PFSK-1 (cell line): ENCODE data around the gene XKR3.

Source experiments
- FOXP2 ChIP-seq: optimal IDR thresholded peaks from 2 replicates; pipeline ENCODE3; 2011; ENCODE audit warnings: borderline replicate concordance, control low read depth, inconsistent platforms; ENCODE audit not compliant: insufficient read depth; ENCODE audit errors: extremely low read length, extremely low read depth
- POLR2AphosphoS5 ChIP-seq: IDR thresholded peaks from 2 replicates; pipeline ENCODE4 v1.6.1; 2012; ENCODE audit warnings: low read depth, mild to moderate bottlenecking, control low read depth, low read length, moderate library complexity
- SIN3A ChIP-seq: IDR thresholded peaks from 2 replicates; pipeline ENCODE4 v1.6.1; 2012; ENCODE audit warnings: mild to moderate bottlenecking, low read length, moderate library complexity, borderline replicate concordance; ENCODE audit not compliant: insufficient read depth
- TAF1 ChIP-seq: IDR thresholded peaks from 2 replicates; pipeline ENCODE4 v1.6.1; 2012; ENCODE audit warnings: low read length, control low read depth, borderline replicate concordance; ENCODE audit not compliant: insufficient read depth
- TF ChIP-seq, protein P1 (sequence below), 2 experiments: IDR thresholded peaks; 2 replicates each; pipeline versions ENCODE4 v1.6.1 to v1.8.0; 2011 to 2012; ENCODE audit warnings: low read depth in 2 of 2, low read length in 2 of 2, control low read depth in 1 of 2, inconsistent platforms in 1 of 2, mild to moderate bottlenecking in 1 of 2, moderate library complexity in 1 of 2; ENCODE audit not compliant: insufficient read depth in 1 of 2

XKR3 gene

DNA sequence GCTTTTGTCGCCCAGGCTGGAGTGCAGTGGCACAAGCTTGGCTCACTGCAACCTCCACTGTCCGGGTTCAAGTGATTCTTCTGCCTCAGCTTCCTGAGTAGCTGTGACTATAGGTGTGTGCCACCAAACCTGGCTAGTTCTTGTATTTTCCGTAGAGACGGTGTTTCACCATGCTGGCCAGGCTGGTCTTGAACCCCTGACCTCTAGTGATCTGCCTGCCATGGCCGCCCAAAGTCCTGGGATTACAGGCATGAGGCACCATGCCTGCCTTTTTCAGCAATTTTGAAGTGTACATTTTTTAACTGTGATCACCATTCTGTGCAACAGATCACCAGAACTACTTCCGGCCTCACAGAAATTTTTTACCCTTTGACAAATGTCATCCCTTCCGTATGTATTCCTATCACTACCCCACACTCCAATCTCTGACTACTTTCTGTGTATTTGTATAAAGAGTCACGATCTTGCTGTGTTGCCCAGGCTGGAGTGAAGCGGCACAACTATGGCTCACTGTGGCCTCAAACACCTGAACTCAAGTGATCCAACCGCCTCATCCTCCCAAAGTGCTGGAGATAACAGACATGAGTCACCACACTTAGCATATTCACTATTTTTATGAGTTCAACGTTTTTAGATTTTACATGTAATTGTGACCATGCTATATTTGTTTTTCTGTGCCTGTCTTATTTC, 44.0 kb downstream of the XKR3 start:
- TF ChIP-seq FOXP2: no peak
- TF ChIP-seq, protein P1, sequence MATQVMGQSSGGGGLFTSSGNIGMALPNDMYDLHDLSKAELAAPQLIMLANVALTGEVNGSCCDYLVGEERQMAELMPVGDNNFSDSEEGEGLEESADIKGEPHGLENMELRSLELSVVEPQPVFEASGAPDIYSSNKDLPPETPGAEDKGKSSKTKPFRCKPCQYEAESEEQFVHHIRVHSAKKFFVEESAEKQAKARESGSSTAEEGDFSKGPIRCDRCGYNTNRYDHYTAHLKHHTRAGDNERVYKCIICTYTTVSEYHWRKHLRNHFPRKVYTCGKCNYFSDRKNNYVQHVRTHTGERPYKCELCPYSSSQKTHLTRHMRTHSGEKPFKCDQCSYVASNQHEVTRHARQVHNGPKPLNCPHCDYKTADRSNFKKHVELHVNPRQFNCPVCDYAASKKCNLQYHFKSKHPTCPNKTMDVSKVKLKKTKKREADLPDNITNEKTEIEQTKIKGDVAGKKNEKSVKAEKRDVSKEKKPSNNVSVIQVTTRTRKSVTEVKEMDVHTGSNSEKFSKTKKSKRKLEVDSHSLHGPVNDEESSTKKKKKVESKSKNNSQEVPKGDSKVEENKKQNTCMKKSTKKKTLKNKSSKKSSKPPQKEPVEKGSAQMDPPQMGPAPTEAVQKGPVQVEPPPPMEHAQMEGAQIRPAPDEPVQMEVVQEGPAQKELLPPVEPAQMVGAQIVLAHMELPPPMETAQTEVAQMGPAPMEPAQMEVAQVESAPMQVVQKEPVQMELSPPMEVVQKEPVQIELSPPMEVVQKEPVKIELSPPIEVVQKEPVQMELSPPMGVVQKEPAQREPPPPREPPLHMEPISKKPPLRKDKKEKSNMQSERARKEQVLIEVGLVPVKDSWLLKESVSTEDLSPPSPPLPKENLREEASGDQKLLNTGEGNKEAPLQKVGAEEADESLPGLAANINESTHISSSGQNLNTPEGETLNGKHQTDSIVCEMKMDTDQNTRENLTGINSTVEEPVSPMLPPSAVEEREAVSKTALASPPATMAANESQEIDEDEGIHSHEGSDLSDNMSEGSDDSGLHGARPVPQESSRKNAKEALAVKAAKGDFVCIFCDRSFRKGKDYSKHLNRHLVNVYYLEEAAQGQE (IDR thresholded peaks at IDR 0.05; ENCODE audit: insufficient read depth in 1 of 2, low read depth in 2 of 2, low read length in 2 of 2): no peak
- no peak for TF ChIP-seq TAF1
- no peak for TF ChIP-seq POLR2AphosphoS5
- no peak for TF ChIP-seq SIN3A

DNA sequence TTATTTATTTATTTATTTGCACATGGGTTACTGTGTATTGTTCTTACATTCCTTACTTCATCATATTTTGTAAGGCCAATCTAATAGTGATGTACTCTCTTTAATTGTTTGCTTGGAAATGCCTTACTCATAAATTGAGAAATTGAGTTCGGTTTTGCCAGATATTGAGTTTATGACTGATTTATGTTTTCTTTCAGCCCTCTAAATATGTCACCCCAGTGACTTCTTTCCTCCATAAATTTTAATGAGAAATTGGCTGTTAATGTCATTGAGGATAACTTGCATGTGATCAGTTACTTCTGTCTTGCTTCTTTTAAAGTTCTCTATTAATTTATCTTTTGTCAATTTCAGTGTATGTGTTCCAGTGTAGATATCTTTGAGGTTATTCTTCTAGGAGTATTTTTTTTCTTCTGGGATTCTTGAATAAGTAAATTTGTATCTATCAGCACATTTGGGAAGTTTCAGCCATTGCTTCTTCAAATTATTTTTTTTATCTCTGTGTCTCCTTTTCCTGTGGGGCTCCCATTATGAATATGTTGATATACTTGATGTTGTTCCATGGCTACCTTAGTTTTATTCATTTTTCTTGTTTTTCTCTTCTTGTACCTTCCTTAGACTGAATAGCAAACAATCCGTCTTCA, 47.8 kb downstream of the XKR3 start:
- TF ChIP-seq, protein P1 (IDR thresholded peaks at IDR 0.05; ENCODE audit: insufficient read depth in 1 of 2, low read depth in 2 of 2, low read length in 2 of 2): no peak
- TF ChIP-seq TAF1 (no peak), FOXP2 (no peak), POLR2AphosphoS5 (no peak), SIN3A (no peak)

DNA sequence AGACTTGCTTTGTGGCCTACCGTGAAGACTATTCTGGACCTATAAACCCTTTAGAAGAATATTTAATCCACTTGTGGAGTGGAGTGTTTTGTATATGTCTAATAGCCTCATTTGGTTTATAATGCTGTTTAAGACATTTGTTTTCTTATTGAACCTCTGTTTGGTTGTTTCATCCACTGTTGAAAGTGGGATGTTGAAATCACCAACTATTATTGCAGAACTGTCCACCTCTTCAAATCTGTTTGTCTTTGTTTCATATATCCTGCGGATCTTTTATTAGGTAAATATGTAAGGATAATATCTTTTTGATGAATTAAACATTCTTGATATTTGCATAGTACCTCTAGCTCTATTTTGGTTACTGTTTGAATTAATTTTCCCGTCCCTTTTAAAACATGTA, 49.1 kb downstream of the XKR3 start:
- TF ChIP-seq TAF1 (no peak), FOXP2 (no peak), POLR2AphosphoS5 (no peak)

DNA sequence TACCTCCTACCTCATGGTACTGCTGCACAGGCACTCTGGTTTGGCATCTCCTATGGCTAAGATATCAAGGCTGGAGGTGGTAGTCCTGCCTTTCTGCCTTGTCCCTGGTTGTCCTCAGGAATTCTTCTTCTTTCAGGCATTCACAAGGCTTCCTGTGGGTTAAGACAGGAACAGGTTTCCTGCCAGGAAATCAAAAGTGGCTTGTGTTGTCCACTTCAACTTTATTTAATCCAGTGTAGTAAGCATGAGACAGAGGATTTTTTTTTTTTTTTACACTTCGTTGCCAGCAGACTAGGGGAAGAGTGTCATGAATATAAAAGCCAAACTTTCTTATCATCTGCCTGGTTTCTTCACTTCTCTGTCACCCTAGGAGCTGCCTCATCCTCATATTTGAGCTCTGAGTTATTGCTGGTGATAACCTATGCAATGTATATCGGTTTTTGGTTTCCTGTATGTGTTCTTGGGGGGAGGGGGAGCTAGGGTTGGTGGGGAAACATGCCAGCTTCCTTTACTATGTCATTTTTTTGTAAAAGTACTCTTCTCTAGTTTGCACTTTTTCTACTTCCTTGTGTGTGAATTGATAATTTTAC, 50.2 kb downstream of the XKR3 start:
- no peak for TF ChIP-seq POLR2AphosphoS5
- TF ChIP-seq SIN3A: no peak
- TF ChIP-seq, protein P1 (IDR thresholded peaks at IDR 0.05; ENCODE audit: insufficient read depth in 1 of 2, low read depth in 2 of 2, low read length in 2 of 2): no peak
- TF ChIP-seq FOXP2: no peak
- no peak for TF ChIP-seq TAF1
